Camera-type eye (tissue), 1 donor: ENCODE measurements around the gene NOXRED1. TPM values are rescaled to one million over a fixed set of nuclear protein-coding genes. Genes with fewer than 3 reads are reported as not detected.

Experiments
- total RNA-seq: library from RNA; depleted of rRNA; stranded (reverse); fragments of >200 nt; gene quantifications from one replicate; pipeline ENCODE4 v1.2.3, GENCODE V29; 2014

Gene NOXRED1
- 1.6 TPM for total RNA-seq

GRCh38 chr14:77423423-77423822 lies at the start of gene NOXRED1:
Gene NOXRED1, minus strand, starts transcription at chr14:77423523. Its CDS starts 634 bp downstream, at chr14:77422889.

GRCh38 chr14:77457522-77458248 lies 34.4 kb upstream of the NOXRED1 start, which contains the start of the genes AHSA1 and VIPAS39:
Gene AHSA1, plus strand, starts transcription at chr14:77458093. Its CDS starts 97 bp downstream, at chr14:77458190.
Gene VIPAS39, minus strand, starts transcription at chr14:77457601. Its CDS starts 3,499 bp downstream, at chr14:77454102.

GRCh38 chr14:77376771-77377501 lies 46.4 kb downstream of the NOXRED1 start, which contains the start of the genes SAMD15 and TMED8:
Gene SAMD15, plus strand, starts transcription at chr14:77377379. Its CDS starts 40 bp downstream, at chr14:77377419.
Gene TMED8, minus strand, starts transcription at chr14:77377094. Its CDS starts 41 bp downstream, at chr14:77377053.

Other genes with a start within 250 kb of the NOXRED1 start
- gene TMEM63C, start 241.7 kb downstream of the NOXRED1 start, total RNA-seq: 1.6 TPM
- 1.4 TPM for gene NGB, start 152.3 kb downstream of the NOXRED1 start, total RNA-seq
- 25.8 TPM for gene POMT2, start 102.6 kb downstream of the NOXRED1 start, total RNA-seq
- 11.5 TPM for gene GSTZ1, start 102.5 kb downstream of the NOXRED1 start, total RNA-seq
- 25.8 TPM for gene TMED8, start 46.4 kb downstream of the NOXRED1 start, total RNA-seq
- 4.7 TPM for gene SAMD15, start 46.1 kb downstream of the NOXRED1 start, total RNA-seq
- gene VIPAS39, start 34.1 kb upstream of the NOXRED1 start, total RNA-seq: 29.3 TPM
- 127 TPM for gene AHSA1, start 34.6 kb upstream of the NOXRED1 start, total RNA-seq
- gene ISM2, start 75.3 kb upstream of the NOXRED1 start, total RNA-seq: 0.88 TPM
- 51.1 TPM for gene SPTLC2, start 193.1 kb upstream of the NOXRED1 start, total RNA-seq